ENCODE results near the gene COL25A1.

Gene COL25A1

DNA sequence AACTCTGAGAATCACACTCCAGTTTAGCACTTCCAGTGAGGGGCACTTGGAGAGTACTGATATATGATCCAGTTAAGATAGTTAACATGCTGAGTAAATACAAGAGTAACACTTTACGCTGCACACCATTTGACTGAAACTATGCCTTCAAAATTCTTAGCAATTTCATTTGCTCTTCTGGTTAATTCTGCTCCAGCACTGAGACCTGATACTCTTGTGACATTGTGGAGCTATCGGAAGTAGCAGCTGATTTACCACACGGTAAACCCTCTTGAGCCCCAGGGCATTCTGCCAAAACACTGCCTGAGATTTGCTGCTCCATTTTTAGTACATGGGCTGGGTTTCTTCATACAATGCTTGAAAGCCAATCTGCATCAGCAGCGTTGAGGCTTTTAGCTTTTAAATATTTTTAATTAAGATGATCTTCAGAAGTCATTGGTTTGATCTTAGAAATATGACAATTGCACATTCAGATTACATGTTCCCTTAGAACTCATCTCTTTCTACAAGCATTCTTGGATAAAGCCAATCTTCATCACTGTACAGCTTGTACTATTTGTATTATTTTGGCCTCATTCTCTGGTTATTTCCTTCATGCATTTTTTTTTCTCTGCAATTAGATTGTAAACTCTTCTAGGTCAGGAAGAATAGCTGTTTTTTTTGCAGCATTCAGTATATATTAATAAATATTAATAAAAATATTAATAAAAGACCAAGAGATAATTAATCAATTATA is 471.8 kb downstream of the COL25A1 start:
- no peak overlapping the region for H3K4me3 ChIP-seq (ENCODE audit: low read length)
- TF ChIP-seq, protein P1, sequence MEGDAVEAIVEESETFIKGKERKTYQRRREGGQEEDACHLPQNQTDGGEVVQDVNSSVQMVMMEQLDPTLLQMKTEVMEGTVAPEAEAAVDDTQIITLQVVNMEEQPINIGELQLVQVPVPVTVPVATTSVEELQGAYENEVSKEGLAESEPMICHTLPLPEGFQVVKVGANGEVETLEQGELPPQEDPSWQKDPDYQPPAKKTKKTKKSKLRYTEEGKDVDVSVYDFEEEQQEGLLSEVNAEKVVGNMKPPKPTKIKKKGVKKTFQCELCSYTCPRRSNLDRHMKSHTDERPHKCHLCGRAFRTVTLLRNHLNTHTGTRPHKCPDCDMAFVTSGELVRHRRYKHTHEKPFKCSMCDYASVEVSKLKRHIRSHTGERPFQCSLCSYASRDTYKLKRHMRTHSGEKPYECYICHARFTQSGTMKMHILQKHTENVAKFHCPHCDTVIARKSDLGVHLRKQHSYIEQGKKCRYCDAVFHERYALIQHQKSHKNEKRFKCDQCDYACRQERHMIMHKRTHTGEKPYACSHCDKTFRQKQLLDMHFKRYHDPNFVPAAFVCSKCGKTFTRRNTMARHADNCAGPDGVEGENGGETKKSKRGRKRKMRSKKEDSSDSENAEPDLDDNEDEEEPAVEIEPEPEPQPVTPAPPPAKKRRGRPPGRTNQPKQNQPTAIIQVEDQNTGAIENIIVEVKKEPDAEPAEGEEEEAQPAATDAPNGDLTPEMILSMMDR (conservative IDR thresholded peaks at IDR 0.05; ENCODE audit: low read depth, low read length): no peak
- DNase-seq (ENCODE audit: low read depth): peak; percentile 90

GRCh38 chr4:108829966-108830492 is 472.4 kb downstream of the COL25A1 start:
- TF ChIP-seq, protein P1 (conservative IDR thresholded peaks at IDR 0.05; ENCODE audit: low read depth, low read length): no peak
- DNase-seq (ENCODE audit: low read depth): no peak
- no peak overlapping the region for H3K4me3 ChIP-seq (ENCODE audit: low read length)

GRCh38 chr4:108828620-108829019 is 473.8 kb downstream of the COL25A1 start:
- TF ChIP-seq, protein P1 (conservative IDR thresholded peaks at IDR 0.05; ENCODE audit: low read depth, low read length): no peak
- DNase-seq (ENCODE audit: low read depth): no peak
- H3K4me3 ChIP-seq (ENCODE audit: low read length): no peak overlapping the region

DNA sequence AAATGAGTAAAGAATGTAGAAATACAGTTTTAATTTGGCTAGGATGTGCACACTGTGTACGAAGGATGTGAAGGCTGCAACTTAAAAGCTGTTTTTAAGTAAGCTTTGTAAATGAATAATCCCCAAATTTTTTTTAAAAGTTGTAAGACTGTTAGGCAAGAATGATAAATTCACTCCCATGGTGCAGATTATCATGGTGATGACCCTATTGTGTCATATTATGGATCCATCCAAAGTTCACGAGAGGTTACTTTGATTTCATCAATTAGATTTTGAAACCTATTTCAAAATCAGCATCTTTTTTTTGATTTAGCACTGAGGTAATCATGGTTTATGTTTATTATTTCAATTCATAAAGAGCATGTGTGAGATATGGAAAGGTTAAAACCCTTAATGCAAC is 476.7 kb downstream of the COL25A1 start:
- no peak for DNase-seq (ENCODE audit: low read depth)
- TF ChIP-seq, protein P1 (conservative IDR thresholded peaks at IDR 0.05; ENCODE audit: low read depth, low read length): no peak

DNA sequence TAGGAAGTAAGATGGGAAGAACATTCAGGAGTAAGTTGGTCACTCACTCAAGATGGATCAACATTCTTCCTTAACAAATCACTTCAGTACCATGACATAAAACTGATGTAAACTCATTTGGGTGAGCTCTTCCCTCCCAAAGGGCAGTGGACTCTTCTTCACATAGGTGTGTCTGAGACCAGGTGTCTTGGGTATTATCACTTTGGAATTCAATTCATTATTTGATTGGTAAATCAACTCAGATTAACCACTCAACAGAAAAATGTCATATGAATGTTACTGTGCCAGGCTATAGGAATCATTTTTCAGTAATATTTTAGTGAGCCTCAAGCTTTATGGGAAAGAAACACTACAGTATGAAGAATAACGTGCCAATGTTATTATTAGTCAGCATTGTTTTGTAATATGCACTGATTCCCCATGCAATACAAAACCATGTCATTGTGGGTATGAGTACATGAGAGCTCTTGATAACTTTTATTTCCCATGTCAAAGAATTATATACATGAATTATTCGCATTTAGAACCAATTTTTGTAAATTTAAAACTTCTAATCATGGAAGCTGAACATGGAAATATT is 481.0 kb downstream of the COL25A1 start:
- no peak for DNase-seq (ENCODE audit: low read depth)
- no peak overlapping the region for H3K4me3 ChIP-seq (ENCODE audit: low read length)
- TF ChIP-seq, protein P1 (conservative IDR thresholded peaks at IDR 0.05; ENCODE audit: low read depth, low read length): no peak

More for the DNA sequence above, 476.7 kb downstream of the COL25A1 start:
- H3K4me3 ChIP-seq (ENCODE audit: low read length): no peak overlapping the region

GRCh38 chr4:108820492-108821350 is 481.7 kb downstream of the COL25A1 start:
- no peak for DNase-seq (ENCODE audit: low read depth)
- H3K4me3 ChIP-seq (ENCODE audit: low read length): no peak overlapping the region
- TF ChIP-seq, protein P1 (conservative IDR thresholded peaks at IDR 0.05; ENCODE audit: low read depth, low read length): no peak
